Measurements from ENCODE around the gene GFRAL.
"Not testable (repeated sequence)": the region's sequence is repeated elsewhere in the genome, so short reads cannot be mapped to it uniquely, and the experiment has no call there.

GFRAL gene

DNA sequence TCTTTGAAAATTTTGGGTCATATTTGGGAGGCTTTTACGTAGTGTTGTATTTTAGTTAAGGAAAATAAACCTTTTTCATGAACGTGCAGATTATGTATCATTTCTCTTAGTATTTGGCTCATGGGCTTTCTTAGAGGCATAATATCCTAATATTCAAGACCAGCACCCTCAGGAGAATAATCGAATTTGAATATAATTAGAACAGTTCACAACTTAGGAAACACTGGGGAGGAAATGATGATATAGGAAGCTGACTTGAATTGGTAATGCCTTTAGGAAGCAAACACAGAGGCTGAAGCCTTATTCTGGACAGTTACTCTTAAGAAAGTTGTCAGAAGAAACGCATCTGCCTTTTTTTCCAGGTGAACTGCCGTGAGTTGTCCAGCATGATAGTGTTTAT lies at the start of gene GFRAL:
GFRAL (plus strand) TSS at position 301 of the 400 bp plus-strand sequence; CDS start at position 387, 86 bp downstream.
- DNase-seq = no peak

GRCh38 chr6:55277646-55278045 lies 49.6 kb upstream of the GFRAL start:
- no peak for DNase-seq

DNA sequence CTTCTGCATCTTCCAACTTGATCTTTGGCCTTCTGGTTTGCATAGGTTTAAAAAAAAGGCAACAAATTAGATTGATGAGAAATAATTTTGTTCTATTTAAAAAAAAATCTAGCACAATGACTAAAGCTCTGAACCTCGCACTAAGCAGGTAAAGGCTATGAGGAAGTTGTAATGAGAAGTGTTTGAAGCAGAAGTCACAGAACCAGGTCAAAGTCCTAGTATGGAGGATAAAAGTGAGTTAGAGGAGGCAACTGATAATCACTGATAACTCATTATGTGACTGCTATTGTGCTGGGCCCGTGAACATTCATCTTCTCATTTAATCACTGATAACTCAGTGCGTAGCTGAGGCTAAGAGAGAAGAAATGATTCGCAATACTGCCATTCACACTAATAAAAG lies 46.1 kb upstream of the GFRAL start:
- no peak for DNase-seq

DNA sequence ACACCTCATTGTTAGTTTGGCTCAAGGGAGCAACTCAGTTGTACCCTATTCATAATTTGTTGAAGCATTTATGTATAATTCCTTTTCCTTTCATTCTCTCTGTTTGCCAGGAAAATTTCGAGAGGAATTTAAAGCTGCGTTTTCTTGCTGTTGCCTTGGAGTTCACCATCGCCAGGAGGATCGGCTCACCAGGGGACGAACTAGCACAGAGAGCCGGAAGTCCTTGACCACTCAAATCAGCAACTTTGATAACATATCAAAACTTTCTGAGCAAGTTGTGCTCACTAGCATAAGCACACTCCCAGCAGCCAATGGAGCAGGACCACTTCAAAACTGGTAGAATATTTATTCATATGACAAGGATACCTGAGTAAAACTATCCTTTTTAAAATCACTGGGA lies 45.2 kb upstream of the GFRAL start:
- DNase-seq = no peak

- no peak for DNase-seq
Observed at GRCh38 chr6:55286824-55287223, 40.4 kb upstream of the GFRAL start.

GRCh38 chr6:55290736-55291135 lies 36.5 kb upstream of the GFRAL start:
- no peak for DNase-seq

GRCh38 chr6:55293116-55293515 lies 34.2 kb upstream of the GFRAL start:
- no peak for DNase-seq

DNA sequence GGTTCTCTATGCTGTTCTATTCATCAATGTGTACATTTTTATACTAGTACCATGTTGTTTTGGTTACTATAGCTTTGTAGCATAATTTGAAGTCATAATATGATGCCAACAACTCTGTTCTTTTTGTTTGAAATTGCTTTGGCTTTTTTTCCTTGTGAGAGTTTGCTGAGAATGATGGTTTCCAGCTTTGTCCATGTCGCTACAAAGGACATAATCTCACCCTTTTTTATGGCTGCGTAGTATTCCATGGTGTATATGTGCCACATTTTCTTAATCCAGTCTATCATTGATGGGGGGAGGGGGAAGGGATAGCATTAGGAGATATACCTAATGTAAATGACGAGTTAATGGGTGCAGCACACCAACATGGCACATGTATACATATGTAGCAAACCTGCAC lies 30.1 kb upstream of the GFRAL start:
- not testable (repeated sequence) for DNase-seq

GRCh38 chr6:55299286-55299985 lies 27.8 kb upstream of the GFRAL start:
- DNase-seq = no peak

- DNase-seq = no peak
Observed at GRCh38 chr6:55304747-55305146, 22.5 kb upstream of the GFRAL start.

GRCh38 chr6:55319961-55320695 lies 7.1 kb upstream of the GFRAL start:
- DNase-seq = no peak

DNA sequence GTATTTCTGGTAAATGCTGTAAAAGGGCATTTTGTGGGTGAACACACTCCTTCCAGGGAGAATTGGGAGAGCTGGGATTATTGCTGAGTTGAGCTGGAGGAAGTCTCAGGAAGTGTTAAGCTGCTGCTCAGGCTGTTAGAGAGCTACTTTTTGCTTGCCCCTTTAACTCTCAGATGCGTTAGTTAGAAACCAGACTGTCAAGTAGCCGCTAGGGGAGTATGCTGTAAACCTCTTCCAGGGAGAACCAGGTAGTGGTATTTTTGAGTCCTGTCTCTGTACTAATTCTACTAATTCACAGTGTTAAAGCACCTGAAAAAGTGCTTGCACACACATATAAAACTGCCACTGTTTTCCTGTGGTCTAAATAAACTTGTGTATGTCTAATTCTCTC lies 6.6 kb upstream of the GFRAL start:
- DNase-seq = no peak

GRCh38 chr6:55377150-55377549 lies 49.9 kb downstream of the GFRAL start:
- DNase-seq = no peak

- DNase-seq = no peak
Observed at GRCh38 chr6:55379471-55379870, 52.2 kb downstream of the GFRAL start.

- DNase-seq = no peak
Observed at GRCh38 chr6:55379895-55380294, 52.6 kb downstream of the GFRAL start.

GRCh38 chr6:55388211-55388610 lies 60.9 kb downstream of the GFRAL start:
- DNase-seq = no peak

DNA sequence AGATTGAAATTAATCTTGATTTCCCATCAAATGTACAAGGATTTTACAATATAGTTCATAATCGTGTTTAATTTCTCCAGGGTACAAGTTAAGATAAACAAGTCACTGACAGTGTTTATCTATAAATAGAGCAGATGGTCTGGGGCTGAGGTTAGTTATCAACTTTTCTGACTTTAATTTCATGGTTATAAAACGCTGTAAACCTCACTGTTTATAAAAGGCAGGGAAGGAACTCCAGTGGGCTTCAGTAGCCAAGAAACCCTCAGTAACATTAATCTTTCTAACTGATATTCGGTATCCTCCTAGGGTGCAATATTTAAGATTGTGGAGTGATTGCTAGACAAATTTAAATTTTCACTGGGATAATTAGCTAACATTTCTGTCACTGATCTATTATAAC lies 68.6 kb downstream of the GFRAL start:
- DNase-seq = no peak

DNA sequence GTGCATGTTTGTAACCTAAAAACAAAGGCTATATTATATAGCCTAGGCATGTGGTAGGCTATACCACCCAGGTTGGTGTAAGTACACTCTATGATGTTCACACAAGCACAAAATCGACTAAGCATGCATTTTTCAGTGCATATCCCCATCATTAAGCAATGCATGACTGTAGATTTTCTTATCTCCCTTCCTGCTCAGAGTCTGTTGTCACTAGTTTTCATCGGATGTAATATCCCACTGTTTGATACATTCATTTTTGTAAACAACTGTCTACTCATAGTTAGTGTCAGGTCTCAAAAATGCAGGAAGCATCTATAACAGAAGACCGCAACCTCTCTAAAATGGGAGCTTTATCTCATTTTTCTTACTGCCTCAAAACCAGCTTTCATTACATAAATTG lies 70.7 kb downstream of the GFRAL start:
- no peak for DNase-seq

DNA sequence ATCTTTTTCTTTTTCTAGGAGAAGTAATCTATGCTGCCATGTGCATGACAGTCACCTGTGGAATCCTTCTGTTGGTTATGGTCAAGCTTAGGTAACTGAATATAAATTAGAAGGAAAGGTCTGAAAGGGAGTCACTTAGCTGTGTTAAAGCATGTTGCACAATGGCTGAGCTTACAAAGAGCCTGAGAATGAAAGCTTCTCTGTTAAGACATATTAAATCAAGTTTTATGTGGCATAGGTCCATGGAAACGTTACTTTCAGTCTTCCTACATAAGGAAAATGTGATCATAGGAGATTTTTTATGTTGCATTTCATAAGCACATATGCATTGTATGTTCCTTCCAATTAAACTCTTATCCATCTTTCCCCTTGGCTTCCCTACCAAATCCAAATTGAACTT lies 72.1 kb downstream of the GFRAL start:
- DNase-seq = no peak

- DNase-seq = no peak
Observed at GRCh38 chr6:55405474-55406235, 78.4 kb downstream of the GFRAL start.

DNA sequence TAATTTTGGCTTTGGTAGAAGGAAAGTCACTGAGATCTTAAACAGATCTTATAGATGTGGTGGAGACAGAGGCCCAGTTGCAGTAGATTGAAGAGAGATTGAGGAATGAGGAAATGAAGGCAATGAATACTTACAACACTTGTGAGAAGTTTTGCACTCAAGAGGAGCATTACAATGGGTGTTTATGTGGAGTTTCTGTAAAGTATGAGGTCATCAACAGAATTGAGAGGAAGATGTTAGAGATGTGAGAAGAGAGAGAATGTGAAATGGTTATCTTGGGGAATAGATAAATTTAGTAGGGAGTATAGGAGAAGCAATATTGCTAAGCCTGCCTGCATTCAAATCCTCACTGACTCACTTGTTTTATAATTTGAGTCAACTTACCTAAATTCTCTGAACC lies 83.4 kb downstream of the GFRAL start:
- DNase-seq = no peak

DNA sequence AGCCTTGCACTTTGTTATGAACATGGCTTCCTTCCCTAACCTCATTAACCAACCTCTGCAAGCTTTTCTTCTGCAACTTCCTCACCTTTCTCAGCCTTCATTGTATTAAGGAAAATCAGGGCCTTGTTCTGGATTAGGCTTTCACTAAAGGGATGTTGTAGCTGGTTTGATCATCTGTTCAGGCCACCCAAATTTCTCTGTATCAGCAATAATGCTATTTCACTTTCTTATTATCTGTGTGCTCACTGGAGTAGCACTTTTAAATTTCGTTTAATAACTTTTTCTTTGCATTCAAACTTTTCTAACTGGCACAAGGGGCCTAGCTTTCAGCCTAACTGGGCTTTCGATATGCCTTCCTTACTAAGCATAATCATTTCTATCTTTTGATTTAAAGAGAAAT lies 96.7 kb downstream of the GFRAL start:
- no peak for DNase-seq

- no peak for DNase-seq
Observed at GRCh38 chr6:55433446-55434130, 106.3 kb downstream of the GFRAL start.
